Stimulated activated naive CD8-positive, alpha-beta T cell treated with anti-CD3 and anti-CD28 coated beads, Interleukin-15, Interleukin-2, amounts not matched to agents 100 U/mL and 50 U/mL, for 24 hours (primary cell): ENCODE results near the gene PRUNE2.
"Not testable (repeated sequence)": the region's sequence is repeated elsewhere in the genome, so short reads cannot be mapped to it uniquely, and the experiment has no call there.

Source experiments
- ATAC-seq: fragments of 150-1000 bp; cut with Tn5 transposase; one replicate; pipeline ENCODE4 v1.10.0; 2021
- DNase-seq: peaks from one replicate; pipeline ENCODE4 v3.0.0; 2021

PRUNE2 gene

DNA sequence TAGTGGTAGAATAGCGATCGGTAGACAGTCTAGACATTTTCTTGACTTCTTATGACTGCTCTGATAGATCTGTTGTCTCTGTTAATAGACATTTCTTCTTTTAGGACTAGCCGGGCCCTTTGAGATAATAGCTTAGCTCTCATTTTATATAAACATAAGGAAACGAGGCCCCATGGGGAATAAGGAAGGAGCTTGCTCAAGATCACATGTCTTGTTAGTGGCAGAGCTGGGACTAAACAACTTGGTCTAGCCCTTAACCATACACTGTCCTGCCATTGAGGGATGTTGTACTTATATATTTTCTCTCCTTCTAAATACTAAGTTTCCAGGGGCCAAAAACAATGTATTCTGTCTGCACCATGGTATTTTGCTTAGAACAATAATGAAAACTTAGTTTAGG is 306.9 kb downstream of the PRUNE2 start:
- no peak for ATAC-seq
- DNase-seq = no peak

DNA sequence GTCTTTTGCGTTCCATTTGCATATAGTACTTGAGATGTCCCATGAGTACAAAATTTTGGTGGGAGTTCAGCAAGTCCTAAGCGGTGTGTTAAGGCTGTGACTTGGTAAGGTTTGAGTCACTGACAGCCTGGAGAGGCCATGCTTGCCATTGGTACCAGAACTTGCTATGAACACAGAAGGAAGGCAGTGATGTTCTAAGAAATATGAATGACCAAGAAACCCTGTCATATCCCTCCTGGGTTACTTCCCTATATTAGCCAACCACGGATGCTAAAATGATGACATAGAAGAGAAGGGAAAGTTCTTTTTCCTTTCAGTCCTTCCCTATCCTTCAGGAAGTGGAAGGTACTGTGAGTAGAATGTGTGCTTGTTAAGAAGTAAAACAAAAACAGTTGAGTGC is 310.3 kb downstream of the PRUNE2 start:
- DNase-seq (no peak), ATAC-seq (no peak)

DNA sequence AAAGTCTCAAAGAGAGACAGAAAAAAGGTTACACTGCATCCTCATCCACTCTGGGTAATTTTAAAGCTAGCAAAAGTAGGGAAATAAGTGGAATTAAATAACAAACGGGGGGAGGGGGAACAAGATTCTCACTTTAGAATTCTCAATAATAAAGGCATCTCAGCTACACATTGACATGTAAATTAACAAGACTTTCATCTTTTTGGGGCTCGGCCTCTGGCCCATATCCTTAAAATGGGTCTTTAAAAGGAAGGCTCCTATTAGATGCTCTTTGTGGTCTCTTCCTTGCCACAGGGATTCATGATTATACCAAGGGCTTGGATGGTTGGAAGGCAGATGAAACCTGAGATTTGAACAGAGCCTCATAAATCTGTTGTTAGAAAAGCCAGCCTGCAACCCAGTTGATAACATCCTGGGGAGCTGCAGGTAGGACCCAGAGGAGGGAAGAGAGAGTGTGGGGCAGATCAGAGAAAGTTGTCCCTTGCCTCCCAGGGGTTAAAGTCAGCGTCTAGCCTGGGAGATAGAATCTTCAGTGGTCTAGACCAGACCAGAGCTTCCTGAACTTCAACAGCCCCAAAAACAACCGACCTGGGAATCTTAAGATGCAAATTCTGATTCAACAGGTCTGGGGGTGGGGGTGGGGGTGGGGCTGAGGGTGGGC is 311.0 kb downstream of the PRUNE2 start:
- no peak for ATAC-seq

DNA sequence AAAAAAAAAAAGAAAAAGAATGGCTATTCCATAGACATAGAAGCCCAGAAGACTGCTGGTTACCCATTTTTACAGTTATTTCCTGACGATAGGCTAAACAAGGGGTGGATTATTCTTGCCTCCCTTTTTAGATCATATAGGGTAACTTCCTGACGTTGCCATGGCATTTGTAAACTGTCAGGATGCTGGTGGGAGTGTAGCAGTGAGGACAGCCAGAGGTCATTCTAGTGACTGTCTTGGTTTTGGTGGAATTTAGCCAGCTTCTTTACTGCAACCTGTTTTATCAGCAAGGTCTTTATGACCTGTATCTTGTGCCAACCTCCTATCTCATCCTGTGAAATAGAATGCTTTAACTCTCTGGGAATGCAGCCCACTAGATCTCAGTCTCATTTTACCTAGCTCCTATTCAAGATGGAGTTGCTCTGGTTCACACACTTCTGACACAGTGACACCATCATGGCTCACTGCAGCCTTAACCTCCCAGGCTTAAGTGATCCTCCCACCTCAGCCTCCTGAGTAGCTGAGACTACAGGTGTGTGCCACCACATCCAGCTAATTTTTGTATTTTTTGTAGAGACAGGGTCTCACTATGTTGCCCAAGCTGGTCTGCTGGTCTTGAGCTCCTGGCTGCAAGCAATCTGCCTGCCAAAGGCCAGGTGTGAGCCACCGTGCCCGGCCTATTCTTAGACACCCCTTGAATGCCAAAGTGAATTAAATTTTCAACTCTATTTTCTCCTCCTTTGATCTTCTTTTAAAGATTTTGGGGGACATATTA is 311.8 kb downstream of the PRUNE2 start:
- ATAC-seq = not testable (repeated sequence)

More for the DNA sequence above, 311.0 kb downstream of the PRUNE2 start:
- no peak for DNase-seq

DNA sequence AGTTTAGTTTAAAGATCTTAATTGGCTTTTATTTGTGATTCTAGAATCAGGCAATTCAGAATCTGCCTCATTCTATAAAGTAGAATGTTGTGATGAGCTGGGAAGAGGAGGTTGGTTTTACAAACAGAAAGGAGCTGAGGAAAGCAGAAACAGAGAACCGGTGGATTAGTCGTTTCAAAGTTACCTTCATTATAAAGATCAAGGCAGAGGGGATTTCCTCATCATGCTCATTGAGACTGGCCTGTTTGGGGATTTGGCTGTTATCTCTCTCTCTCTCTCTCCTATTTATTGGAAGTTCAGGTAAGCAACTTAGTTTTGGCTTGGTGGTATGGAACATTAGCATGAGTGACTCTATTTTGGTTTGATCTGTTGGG is 313.0 kb downstream of the PRUNE2 start:
- no peak for DNase-seq
- ATAC-seq = no peak

More for the DNA sequence above, 311.8 kb downstream of the PRUNE2 start:
- DNase-seq = not testable (repeated sequence)

DNA sequence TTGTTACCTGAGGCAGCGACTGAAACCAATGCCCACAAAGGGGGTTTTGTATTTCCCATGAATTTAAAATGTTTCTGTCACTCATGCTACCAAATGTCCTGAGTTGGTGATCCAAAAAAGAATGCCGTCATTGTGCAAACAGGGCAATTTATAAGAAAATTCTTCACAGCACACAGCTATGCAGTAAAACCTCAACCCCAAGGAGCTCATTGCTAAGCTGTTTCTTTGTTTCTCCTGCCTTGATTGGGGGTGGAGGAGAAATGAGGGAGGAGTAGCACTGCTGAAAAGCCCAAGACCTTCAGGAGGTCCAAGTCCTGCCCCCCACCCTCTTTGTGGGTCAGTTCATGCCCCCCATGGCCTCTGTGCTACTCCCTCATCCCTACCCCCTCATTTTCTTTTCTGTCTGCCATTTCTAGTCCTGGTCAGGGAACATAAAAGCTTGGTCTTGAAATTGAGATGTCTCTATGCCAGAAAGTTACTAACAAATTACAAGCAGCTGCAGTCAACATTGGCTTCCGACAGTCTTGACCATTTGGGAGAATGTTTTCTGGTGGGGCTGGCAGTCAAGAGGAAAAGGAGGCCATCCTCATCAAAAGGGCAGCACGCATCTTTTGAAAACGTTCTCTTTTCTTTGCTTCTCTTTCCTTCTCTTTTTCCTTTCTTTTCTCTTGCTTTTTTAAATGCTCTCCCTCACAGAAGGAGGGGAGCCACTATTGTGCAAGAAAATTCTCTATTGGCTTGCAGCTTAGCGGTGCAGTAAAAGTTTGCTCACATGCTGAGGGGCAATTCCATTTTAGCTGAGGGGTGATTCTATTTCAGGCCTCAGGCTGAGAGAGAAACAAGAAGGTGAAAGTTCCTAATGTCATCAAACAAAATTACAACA is 313.6 kb downstream of the PRUNE2 start:
- no peak for ATAC-seq
- no peak for DNase-seq

DNA sequence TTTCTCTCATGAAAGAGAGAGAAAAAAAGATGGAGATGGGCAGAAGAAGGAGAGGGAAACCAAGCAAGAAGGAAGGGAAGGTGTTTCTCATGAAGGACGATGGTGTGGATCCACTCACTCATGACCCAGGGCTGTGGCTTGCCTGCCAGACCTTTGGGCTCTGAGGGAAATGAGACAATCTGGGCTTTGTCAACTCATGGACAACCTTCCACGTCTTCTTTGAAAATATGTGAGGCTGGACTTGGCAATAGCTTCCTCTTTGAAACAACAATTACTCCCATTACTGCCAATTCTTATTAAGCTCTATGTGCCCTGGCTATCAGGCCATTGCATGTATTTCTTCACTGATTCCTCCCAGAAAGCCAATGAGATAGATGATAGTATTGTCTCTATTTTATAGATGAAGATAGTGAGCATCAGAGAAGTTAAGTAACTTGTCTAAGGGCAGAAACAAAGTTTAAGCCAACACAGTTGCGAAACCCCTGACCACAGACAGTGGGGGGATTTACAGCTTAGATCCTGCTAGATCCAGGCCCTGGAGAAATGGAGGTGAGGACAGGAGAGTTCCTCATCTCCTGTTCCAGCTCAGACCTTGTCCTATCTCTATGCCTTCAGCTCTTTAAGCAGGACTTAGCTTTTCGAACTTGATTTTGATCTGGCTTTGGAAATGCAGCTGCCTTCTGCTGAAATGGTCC is 314.5 kb downstream of the PRUNE2 start:
- ATAC-seq (no peak), DNase-seq (no peak)

DNA sequence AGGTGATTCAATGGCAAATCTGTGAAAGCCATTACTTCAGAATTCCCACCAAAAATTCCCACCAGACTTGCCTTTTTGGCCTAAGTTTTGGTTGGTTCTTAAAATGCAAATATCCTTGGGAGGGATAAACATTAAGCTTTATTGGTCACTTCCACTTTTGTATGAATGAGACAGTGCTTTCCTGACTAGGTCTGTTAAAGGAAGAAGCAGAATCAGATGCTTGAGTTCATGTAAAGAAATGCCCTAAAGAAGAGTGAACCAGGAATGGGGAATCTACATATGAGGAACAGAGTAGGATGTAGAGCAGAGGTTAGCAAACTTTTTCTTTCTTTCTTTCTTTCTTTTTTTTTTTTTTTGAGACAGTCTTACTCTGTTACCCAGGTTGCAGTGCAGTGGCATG is 317.6 kb downstream of the PRUNE2 start:
- DNase-seq = no peak

DNA sequence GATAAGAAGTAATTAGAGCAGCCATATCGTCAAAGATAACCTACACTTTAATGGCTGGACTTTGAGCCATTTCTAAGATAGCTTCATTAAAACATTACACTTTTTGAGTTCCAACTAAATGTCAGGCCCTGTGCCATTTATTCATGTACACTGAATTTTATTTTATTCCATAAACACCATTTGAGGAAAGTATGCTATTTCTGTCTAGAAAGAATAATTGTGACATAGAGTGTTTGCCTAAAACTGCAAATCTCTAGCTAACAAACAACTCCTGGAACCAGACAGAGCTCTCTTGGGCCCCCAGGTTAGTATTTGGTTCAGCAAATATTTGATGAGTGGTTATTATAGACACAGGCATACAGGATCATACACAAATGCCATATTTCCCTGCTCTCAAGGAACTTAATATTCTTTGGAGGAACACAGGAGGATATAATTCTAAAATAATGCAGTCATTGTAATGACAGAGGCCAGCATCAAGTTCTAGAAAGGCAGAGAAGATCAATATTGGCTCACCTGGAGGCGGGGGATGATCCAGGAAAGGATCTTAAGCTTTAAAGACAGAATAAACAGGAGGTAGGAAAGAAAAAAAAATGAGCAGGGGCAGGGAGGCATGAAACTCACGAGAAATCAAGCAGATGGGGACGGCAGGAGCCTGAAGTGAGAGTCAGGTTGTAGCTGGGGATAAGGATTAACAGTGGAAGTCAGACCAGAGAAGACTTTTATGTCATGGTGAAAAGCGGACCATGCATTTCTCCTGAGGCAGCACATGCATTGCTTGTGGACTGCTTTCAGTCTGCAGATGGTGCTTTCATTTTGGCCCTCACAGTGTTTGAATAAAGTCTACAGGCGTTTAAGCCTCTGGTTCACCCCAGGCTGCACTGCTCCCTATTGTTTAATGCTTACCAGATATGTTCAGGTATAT is 319.3 kb downstream of the PRUNE2 start:
- ATAC-seq = no peak
- no peak for DNase-seq

More for the DNA sequence above, 317.6 kb downstream of the PRUNE2 start:
- no peak for ATAC-seq

DNA sequence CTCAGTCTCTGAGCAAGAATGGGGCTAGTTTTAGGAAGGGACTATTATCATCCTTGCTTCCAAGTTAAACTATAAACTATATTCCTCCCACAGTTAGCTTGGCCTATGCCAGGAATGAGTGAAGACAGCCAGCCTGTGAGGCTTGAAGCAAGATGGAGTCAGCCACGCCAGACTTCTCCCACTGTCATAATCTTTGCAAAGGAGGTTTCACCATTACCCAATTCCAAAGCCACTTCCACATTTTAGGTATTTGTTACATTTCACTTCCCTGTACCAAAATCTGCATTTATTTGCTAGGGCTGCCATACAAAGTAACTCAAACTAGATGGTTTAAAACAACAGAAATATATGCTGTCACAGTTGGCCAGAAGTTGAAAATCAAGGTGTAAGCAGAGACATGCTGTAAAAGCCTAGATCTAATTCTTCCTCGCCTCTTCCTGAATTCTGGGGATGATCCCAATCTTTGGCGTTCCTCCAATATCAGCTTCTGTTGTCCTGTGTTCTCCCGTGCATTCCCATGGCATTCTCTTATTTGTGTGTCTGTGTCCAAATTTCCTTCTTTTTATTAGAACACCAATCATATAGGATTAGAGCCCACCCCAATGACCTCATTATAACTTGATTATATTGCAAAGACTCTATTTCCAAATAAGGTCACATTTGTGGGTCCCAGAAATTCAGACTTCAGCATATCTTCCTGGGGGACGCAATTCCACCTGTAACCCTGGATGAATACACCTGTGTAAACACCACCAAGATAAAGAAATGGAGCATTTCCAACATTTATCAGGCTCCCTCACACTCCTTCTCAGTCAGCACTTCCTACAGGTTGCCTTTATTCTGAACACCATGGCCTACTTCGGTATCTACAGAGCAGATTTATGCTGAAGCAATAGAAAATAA is 320.2 kb downstream of the PRUNE2 start:
- no peak for DNase-seq
- no peak for ATAC-seq

DNA sequence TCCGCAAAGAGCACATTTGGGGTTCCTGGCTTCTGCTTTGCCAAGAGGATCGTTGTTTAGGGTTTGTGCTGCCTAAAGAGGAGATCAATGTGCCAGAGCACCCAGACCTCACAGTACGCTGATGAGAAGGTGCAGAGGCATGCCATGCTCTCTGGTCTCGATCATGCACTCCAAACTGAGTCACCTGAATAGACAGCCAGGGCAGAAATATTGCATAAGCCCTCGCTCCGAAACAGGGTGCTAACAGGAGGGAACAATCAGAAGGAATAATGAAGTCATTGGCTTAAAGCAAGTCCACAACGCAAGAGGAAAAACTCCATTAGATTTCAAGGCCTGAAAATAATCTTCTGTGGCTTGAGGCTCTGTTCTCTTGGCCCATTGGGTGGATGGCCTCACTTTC is 322.7 kb downstream of the PRUNE2 start:
- DNase-seq (no peak), ATAC-seq (no peak)

DNA sequence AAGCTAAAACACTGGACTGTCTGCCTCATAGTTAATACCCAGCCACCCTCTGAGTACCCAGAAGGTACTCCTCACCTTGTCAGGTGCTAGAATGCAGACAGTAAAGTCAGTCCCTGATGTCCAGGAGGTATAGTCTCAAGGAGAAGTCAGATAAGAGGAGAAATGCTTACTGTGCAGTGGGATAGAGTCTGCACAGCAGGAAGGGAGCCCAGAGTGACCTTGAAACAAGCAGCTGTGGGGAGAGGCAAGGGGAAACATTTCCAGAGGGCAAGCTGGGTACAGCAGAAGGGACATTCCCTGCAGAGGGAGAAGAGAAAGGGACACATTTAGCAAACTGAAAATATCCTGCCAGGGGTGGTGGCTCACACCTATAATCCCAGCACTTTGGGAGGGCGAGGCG is 324.2 kb downstream of the PRUNE2 start:
- no peak for DNase-seq
- no peak for ATAC-seq

DNA sequence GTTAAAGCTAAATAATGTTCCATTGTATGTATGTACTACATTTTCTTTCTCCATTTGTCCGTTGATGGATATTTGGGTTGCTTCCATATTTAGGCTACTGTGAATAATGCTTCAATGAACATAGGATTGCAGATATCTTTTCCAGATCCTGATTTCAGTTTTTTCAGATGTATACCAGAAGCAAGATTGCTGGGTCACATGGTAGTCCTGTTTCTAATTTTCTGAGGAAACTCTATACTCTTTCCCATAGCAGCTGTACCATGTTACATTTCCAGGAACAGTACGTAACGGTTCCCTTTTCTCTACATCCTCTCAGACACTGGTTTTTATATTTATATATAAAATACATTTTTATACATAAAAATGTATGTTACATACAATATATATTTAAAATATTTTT is 325.1 kb downstream of the PRUNE2 start:
- no peak for ATAC-seq
- DNase-seq = no peak

DNA sequence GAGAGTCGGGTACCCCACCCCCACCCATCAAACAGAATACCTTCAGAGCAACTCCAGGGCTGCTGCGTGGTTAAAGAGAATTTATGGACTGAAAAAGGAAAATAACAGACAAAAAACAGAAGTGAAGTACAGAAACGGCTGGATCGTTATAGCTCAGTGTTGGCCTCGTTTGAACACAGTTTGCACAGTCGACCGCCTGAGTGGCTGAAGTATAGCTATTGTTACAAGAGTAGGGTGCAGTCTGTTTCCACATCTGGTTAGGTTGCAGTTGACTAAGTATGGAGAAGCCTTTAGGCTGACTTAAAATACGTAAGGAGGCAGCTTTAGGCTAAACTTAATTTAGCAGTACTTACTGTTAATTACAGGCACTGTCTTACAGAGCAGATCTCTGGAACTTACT is 325.7 kb downstream of the PRUNE2 start:
- DNase-seq (no peak), ATAC-seq (no peak)

DNA sequence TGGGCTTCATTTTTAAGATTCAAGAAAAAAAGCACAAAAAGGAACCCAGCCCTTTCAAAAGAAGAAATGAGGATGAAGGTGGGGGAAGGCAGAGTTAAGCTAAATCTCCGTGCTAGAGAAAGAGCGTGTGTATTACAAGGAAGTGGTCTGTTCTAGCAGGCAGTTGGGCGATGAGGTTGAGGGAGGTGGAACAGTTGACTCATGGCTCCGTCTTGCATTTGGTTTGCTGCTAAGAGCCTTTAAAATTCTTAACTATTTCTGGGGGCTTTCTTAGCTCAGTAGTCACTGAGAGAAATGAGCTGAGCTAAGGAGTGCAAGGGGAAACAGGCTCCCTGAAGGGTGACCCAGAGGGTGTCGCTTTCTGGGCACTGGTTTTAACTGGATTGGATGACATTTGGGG is 329.6 kb downstream of the PRUNE2 start:
- peak; percentile 78 for DNase-seq
- ATAC-seq = peak; percentile 93

DNA sequence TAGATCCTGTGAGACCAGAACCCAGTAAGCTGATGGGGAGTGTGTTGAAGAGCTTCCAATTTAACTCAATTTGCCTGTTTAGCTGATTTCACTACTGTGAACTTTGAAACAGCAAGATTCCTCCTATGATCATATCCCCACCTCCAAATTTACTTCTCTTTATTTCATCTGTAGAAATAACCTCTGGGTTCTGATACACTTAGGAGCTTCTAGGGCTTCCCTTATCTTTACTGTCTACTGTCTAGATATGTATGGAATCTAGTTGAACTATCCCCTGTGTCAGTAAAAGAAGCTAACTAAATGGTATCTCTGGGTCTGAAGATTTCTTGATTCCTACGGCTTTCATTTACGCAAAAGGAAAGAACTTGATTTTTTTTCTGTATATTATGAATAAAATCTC is 330.2 kb downstream of the PRUNE2 start:
- DNase-seq (no peak), ATAC-seq (no peak)

DNA sequence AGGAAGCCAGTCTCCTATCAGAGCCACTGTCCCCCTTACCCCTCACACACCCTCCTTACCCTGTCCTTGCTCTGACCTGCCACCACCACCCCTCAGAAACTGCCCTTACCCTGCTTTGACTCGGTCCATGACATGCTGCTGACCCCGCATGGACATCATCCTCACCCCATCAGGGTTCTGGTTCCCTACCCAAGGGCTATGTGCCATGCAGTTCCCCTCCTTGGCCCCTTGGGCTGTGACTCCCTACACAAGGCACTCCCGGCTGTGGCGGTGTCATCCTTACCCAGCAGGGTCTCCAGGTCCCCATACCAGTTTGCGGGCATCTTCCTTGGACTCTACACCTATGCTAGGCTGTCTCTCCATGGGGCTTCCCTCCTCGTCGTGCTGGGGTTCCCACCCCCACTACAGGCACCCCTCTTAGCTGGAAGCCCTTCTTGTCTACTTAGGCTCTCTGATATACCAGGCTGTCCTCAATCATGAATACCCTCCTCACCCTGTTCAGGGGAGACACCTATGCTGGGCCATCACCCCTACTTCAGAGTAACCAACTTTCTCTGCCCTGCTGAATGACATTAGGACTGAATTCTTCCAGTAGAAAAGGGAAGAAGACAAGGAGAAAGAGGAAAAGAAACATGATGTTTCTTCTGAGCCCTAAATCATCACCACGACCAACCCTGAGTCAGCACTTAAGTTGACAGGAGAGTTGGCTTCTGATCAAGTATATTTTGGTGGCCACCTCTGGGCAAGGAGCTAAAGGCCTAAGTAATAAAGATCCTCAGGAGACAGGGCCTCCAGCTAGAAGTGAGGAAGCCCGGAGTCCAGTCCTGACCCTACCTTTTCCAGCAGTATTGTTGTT is 331.8 kb downstream of the PRUNE2 start:
- ATAC-seq = no peak
- no peak for DNase-seq

DNA sequence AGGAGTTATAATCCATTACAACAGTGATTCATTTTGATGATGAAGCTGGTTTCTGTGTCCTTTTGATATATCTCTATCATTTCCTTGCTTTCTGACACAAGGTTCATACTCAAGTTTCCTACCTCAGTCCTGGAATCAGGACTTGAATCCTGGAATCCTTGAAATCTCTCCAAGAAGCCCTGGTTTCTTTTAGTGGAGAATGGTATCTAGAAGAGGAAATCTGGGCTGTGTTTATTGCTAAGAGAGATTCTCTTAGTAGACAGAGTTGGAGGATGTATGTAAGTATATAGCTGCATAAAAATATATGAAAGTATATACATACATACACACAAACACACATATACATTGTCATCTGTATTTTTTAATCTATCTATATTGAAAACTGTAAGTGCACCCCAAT is 332.5 kb downstream of the PRUNE2 start:
- DNase-seq (no peak), ATAC-seq (no peak)

DNA sequence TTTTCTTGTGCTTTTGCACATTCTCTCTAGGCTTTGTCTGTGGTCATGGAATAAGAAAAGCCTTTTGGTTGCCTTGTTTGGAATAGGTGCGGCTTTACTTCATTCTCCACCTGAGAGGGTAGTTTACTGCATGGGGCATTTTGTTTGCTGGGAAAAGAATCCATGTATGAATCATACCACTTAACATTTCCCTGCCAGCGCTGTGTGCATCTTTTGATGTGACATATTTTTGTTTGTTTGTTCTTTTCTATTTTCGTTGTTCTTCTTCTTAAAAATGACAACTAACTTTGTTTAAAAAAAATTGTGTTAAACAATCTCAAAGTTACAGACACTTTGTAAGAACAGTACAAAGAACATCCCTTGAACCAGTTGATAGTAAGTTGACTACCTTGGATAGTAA is 333.8 kb downstream of the PRUNE2 start:
- no peak for ATAC-seq

More for the DNA sequence above, 333.8 kb downstream of the PRUNE2 start:
- no peak for DNase-seq
